ENCODE results near the gene IQGAP2.

DNA sequence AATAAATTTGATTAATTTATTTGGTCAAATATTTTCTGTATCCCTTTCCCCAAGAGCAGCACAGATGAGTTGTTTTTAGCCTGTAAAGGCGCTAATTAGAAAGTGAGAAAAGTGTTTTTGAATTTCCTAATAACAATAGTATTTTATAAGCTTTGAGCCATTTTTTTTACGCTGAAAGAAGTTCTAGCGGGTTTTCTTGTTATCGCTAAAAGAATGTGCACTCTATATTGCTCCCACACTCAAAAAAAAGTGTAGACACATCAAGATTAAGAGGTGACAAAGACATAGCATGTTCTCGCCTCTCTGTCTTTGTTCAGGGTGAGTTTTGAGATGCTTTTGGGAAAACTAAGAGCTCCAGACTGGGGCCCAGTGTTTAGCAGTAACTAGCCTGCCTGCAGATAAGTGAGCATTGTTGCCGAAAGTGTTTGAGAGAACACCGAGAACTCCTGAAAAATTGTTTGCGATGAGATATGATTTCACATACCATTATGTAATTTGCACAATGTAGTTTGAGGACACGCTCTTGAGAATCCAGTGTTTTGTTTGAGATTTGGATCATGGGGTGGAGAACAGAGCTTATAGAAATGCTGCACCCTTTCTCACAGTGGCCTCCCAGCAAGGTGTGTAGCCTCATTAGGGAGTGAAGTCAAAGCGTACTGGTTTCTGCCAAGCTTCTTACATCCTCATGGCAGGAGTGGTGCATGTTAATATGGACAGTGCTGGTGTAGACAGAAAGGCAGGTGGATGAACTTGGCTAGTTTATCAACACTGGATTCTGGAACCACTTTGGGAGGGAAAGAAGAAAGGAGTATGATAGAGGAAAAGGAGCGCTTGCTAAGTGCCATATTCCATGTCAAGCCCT is 314.4 kb downstream of the IQGAP2 start:
- TF ChIP-seq, protein P1, sequence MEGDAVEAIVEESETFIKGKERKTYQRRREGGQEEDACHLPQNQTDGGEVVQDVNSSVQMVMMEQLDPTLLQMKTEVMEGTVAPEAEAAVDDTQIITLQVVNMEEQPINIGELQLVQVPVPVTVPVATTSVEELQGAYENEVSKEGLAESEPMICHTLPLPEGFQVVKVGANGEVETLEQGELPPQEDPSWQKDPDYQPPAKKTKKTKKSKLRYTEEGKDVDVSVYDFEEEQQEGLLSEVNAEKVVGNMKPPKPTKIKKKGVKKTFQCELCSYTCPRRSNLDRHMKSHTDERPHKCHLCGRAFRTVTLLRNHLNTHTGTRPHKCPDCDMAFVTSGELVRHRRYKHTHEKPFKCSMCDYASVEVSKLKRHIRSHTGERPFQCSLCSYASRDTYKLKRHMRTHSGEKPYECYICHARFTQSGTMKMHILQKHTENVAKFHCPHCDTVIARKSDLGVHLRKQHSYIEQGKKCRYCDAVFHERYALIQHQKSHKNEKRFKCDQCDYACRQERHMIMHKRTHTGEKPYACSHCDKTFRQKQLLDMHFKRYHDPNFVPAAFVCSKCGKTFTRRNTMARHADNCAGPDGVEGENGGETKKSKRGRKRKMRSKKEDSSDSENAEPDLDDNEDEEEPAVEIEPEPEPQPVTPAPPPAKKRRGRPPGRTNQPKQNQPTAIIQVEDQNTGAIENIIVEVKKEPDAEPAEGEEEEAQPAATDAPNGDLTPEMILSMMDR (IDR thresholded peaks at IDR 0.05), result no peak
- no peak for TF ChIP-seq POLR2AphosphoS5 (IDR thresholded peaks at IDR 0.05; ENCODE audit: low read depth, low read length)
